Upper lobe of right lung (tissue), 1 donor: ENCODE data around the gene PAPOLA. TPM values are rescaled to one million over a fixed set of nuclear protein-coding genes. Genes with fewer than 3 reads are reported as not detected.

Experiments used
- ATAC-seq: fragments of 200-7000 bp; cut with Tn5 transposase; one replicate; pipeline ENCODE4 v1.9.1; 2020; ENCODE audit warnings: mild to moderate bottlenecking, moderate library complexity
- DNase-seq: peaks from one replicate; pipeline ENCODE4 v3.0.0-alpha.2; 2020
- H3K27ac ChIP-seq: fragments of 200-600 bp; one replicate; pipeline ENCODE4 v1.8.0; 2022
- H3K27me3 ChIP-seq: fragments of 200-600 bp; one replicate; pipeline ENCODE4 v1.8.0; 2022; ENCODE audit warnings: mild to moderate bottlenecking
- H3K36me3 ChIP-seq: fragments of 200-600 bp; one replicate; pipeline ENCODE4 v1.8.0; 2022
- H3K4me1 ChIP-seq: fragments of 200-600 bp; one replicate; pipeline ENCODE4 v1.8.0; 2022
- H3K4me3 ChIP-seq: fragments of 200-600 bp; one replicate; pipeline ENCODE4 v1.8.0; 2022; ENCODE audit warnings: mild to moderate bottlenecking
- H3K9me3 ChIP-seq: fragments of 200-600 bp; one replicate; pipeline ENCODE4 v1.8.0; 2022
- intact Hi-C: fragments of 100-400 bp; cut with DNase I; formaldehyde crosslinking; loops from one replicate; pipeline ENCODE4 v1.11.0; 2022
- total RNA-seq: library from RNA; stranded (reverse); fragmentation: NEBNext Ultra II Directional; extraction: Animal tissue kit (Norgen Biotek cat#: 25700); gene quantifications from one replicate; pipeline ENCODE4 v1.2.1, GENCODE V29; 2021
- TF ChIP-seq, protein P1 (sequence below): fragments of 200-600 bp; IDR thresholded peaks from one replicate; pipeline ENCODE4 v1.8.0; 2022; ENCODE audit warnings: antibody characterized with exemption
- donor health status: DM: no; HTN: yes; CAD: no; lungs with severe emphysema.

The PAPOLA gene
- total RNA-seq, 1 donor from 2014 or later: 153 TPM

DNA sequence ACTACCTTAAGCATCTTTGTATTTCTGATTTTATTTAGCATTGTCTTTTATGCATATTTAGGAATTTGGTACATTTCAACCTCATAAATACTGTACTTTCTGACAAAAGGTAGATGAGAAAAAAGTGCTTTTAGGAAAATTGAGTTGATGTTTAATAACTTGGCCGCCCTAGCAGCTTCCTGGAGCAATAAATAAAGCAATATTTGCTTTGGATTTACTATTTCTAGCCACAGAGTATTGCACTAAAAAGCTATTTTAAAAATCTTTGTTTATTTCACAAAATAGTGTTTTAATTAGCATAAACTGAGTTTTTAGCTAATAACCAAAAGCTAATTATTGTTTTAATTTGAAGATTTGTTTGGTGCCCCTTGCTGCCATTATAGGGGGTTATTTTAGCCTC lies 9.5 kb downstream of the PAPOLA start:
- intact Hi-C loops: no loop called here
- Histone ChIP-seq H3K4me1 (peaks cover 44% of the 10 kb centered on the region), H3K27ac (no peak overlapping the region), H3K4me3 (no peak overlapping the region), H3K27me3 (no peaks in the 10 kb centered on the region), H3K9me3 (no peaks in the 10 kb centered on the region), H3K36me3 (no peaks in the 10 kb centered on the region)
- TF ChIP-seq, protein P1, sequence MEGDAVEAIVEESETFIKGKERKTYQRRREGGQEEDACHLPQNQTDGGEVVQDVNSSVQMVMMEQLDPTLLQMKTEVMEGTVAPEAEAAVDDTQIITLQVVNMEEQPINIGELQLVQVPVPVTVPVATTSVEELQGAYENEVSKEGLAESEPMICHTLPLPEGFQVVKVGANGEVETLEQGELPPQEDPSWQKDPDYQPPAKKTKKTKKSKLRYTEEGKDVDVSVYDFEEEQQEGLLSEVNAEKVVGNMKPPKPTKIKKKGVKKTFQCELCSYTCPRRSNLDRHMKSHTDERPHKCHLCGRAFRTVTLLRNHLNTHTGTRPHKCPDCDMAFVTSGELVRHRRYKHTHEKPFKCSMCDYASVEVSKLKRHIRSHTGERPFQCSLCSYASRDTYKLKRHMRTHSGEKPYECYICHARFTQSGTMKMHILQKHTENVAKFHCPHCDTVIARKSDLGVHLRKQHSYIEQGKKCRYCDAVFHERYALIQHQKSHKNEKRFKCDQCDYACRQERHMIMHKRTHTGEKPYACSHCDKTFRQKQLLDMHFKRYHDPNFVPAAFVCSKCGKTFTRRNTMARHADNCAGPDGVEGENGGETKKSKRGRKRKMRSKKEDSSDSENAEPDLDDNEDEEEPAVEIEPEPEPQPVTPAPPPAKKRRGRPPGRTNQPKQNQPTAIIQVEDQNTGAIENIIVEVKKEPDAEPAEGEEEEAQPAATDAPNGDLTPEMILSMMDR: no peak
- DNase-seq (no peak), ATAC-seq (no peak)

DNA sequence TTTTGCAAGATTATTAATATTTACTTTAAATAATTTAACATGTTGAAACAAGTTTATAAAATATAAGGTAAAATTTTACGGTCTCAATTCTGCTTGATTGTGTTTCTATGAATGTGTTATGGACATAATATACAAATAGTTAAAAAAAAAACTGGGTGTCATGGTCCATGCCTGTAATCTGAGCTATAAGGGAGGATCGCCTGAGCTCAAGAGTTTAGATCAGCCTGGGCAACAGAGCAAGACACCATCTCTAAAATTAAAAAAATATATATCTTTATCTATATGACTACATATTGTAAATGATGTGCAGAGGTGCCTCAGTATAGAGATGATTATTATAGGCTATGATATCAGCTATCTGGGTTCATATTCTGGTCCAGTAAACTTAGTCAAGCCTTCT lies 9.9 kb downstream of the PAPOLA start:
- Histone ChIP-seq H3K4me1 (peaks cover 41% of the 10 kb centered on the region), H3K27ac (no peak overlapping the region), H3K4me3 (no peak overlapping the region), H3K9me3 (no peaks in the 10 kb centered on the region), H3K36me3 (no peaks in the 10 kb centered on the region), H3K27me3 (no peaks in the 10 kb centered on the region)
- DNase-seq: no peak
- intact Hi-C loops: no loop called here
- TF ChIP-seq, protein P1: no peak
- ATAC-seq: no peak

DNA sequence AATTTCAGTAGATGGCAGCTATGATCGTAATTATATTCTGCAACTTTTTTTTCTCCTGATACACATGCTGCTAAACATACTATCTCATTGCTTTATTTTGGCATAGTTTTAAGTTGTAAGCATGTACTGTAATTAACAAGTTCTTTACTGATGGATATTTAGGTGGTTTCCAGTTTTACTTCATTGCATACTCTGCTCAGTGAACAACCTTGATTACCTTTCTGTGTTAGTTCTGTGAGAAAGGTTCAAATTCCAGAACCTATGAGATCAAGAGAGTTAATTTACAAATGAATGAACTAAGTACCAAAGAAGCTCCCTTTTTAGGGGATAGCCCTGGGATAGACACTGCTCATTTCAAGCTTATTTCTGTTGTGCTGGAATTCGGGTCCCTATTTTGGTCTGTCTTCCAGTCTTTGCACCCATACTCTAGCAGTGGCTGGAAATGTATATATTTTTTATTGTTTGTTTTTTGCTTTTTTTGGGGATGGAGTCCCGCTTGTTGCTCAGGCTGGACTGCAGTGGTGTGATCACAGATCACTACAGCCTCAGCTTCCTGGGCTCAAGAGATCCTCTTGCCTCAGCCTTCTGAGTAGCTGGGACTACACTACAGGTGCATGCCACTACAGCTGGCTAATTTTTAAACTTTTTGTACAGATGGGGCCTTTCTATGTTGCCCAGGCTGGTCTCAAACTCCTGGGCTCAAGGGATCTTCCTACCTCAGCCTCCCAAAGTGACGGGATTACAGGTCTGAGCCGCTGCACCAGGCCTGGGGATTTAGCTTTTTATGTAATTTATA lies 10.6 kb downstream of the PAPOLA start:
- DNase-seq (no peak), ATAC-seq (no peak)
- intact Hi-C loops: no loop called here
- Histone ChIP-seq H3K4me3 (no peak overlapping the region), H3K27ac (no peak overlapping the region), H3K27me3 (no peaks in the 10 kb centered on the region), H3K9me3 (no peaks in the 10 kb centered on the region), H3K36me3 (no peaks in the 10 kb centered on the region), H3K4me1 (peaks cover 41% of the 10 kb centered on the region)
- TF ChIP-seq, protein P1: no peak

DNA sequence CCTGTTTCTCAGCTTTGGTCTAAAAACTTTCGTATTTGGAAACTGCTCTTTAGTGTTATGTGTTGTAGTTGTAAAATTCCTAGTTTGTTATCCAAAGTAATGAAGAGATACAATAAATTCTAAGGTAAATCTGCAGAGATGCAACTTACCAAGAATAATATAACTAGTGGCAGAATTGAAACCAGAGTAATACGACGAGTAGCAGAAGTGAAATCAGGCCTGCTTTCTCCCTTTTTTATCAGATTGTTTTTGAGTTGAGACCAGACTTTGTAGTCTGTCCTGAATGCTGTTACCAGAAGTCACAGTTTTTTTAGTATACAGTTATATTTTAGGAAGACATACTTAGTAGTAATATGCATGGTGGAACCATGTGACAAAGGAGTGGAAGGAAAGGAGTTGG lies 12.5 kb downstream of the PAPOLA start:
- no peak for ATAC-seq
- no peaks in the 10 kb centered on the region for H3K36me3 ChIP-seq
- H3K27me3 ChIP-seq: no peaks in the 10 kb centered on the region
- H3K4me1 ChIP-seq: peaks cover 41% of the 10 kb centered on the region
- no peaks in the 10 kb centered on the region for H3K9me3 ChIP-seq
- TF ChIP-seq, protein P1: no peak
- intact Hi-C loops: no loop called here
- no peak for DNase-seq
- no peak overlapping the region for H3K4me3 ChIP-seq
- no peak overlapping the region for H3K27ac ChIP-seq

DNA sequence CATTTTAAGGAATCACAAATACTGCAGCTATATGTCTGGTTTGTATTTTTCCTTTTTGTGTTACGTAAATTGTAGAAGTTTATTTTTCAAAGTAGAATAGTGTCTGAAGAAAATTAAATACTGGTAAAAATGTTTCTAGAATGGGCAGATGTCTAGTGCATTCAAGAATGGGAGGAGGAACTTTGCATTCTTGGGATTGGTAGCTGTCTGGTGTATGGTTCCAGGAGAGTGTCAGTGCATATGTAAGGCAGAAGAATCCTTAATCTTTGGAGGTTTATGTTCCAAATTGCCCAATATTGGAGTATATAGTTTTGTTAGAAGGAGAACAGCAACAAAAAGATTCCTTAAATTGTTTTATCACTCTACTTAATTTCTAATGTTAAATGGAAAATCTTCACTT lies 13.5 kb downstream of the PAPOLA start:
- Histone ChIP-seq H3K27me3 (no peaks in the 10 kb centered on the region), H3K36me3 (peaks cover 6% of the 10 kb centered on the region), H3K4me1 (peaks cover 41% of the 10 kb centered on the region), H3K4me3 (no peak overlapping the region), H3K9me3 (no peaks in the 10 kb centered on the region), H3K27ac (no peak overlapping the region)
- intact Hi-C loops: no loop called here
- no peak for DNase-seq
- no peak for ATAC-seq
- TF ChIP-seq, protein P1: no peak

DNA sequence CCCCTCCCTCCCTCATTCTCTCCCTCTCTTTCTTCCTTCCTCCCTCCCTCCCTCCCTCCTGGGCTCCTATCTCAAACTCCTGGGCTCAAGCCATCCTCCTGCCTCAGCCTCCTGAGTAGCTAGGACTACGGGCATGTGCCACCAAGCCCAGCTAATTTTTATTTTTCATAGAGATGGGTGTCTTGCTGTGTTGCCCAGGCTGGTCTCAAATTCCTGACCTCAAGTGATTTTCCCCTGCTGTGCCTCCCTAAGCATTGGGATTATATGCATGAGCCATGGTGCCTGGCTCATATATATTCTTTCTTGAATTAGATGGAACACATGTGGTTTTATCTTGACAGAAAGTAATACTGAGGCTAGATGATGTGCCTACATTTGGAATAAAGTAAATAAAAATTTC lies 14.2 kb downstream of the PAPOLA start:
- H3K4me3 ChIP-seq: no peak overlapping the region
- intact Hi-C loops: no loop called here
- H3K9me3 ChIP-seq: no peaks in the 10 kb centered on the region
- no peaks in the 10 kb centered on the region for H3K27me3 ChIP-seq
- peaks cover 11% of the 10 kb centered on the region for H3K36me3 ChIP-seq
- no peak overlapping the region for H3K27ac ChIP-seq
- H3K4me1 ChIP-seq: peaks cover 39% of the 10 kb centered on the region
- TF ChIP-seq, protein P1: no peak
- DNase-seq: no peak
- ATAC-seq: no peak
